HG02588 (cell line): ENCODE measurements around the gene GNG2.

Experiments
- ATAC-seq: cut with Tn5 transposase; IDR thresholded peaks from one replicate; pipeline ENCODE4 v1.9.1; 2021; ENCODE audit warnings: mild to moderate bottlenecking, moderate library complexity; ENCODE audit not compliant: unreplicated experiment

GNG2 gene

DNA sequence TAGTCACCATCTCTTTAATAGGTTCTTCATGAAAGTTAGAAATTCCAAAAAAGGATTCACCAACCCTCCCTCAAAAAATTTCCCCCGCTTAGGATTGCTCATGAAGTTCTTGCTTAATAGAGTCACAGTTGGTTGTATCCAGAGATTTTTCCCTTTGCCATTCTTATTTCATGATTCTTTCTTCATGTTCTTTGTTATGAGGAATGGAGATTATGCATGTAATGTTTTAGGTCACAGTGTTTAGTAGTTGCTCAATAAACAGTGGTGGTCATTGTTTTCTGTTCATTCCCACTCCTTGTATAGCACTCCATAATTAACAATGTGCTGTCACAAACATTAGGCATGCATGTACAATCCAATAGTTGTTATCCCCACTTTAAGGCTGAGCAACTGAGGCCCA lies 77.7 kb downstream of the GNG2 start:
- ATAC-seq = no peak

DNA sequence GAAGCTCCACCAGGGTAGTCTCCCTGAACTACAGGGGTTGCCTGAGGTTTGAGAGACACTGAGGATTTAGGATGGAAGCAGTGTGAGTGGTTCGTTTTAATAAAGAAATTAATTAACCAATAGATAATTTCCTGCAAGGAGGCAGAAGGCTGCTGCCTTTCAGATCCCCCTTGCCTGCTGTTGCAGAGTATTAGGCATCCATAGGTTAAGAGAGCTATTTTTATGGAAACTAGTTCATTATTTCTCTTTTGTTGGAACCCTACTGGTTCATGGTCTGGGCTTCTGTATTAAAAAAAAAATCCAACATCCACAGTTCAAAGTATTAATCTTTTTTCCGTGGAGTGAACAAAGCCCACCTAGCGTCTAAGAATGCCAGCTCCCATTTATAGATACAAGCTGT lies 78.4 kb downstream of the GNG2 start:
- ATAC-seq = no peak

DNA sequence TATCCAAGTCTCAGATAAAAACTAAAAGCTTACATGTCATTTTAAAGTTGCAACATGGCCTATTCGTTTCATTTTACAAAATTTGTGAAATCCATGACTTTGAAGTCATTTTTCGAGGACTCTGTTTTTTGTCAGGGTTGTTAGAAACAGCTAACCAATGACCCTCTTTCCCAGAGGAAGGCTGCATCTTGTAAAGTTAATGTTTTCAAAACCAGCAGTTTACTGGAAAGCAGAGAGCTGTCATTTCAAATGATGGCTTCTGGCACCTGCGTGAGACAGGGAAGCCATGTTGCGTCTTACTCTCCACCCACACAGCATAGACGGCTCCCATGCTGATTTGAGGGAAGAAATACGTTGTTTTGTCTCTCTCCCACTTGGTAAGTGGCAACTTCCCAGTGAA lies 78.8 kb downstream of the GNG2 start:
- ATAC-seq = no peak

GRCh38 chr14:51939755-51940301 lies 79.4 kb downstream of the GNG2 start:
- no peak for ATAC-seq

DNA sequence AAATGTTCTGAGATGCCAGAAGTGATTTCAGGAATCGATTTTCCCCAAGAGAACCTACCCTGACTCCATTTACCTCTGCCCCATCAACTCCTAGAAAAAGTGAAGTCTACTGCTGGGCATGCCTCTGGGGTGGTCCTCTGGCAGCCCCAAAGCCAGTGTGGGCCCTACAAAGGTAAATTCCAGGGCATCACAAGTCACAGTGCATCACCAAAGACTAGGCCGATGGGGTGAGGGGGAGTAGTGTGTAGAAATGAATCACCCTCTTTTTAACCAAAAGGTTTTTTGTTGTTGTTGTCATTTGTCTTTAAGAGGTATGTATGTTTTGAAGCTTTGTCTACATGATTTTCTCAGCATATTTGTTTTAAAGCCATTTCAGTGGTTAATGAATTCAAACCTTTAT lies 82.6 kb downstream of the GNG2 start:
- ATAC-seq = no peak

DNA sequence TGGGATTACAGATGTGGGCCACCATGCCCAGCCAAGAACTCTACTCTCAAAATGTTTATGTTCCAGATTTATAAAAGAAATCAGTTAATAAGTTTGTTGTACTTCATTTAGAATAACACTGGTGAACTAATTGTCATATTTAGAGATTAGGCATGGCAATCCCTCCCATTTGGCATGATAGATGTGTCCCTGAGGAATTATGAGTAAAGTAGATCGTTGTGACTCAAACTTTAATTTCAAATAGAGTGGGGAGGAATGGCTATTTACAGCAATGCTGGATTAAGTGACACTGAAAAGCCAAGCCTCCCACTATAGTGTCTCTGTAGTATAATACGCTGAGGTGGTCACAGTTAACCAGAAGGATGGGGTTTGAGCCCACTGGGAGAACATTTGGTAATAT lies 89.6 kb downstream of the GNG2 start:
- no peak for ATAC-seq

GRCh38 chr14:51951656-51952055 lies 91.2 kb downstream of the GNG2 start:
- ATAC-seq = no peak

DNA sequence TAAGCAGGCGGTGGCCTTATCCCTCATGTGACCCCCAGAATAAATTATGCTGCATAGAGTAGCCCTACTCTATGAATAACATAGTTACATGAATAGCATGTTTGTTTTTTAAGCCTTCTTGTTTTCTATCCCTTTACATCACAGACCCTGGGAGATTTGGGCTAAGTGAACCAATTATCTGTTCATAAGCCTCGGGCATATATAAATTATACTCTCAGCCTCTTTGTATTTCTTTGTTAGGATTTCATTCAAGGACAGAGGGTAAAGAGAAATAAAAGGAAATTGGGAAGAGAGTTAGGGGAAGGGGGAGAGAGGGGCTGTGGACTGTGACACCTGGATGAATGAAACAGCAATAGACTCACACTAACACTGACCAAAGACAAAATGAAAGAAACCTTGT lies 93.6 kb downstream of the GNG2 start:
- ATAC-seq = no peak

DNA sequence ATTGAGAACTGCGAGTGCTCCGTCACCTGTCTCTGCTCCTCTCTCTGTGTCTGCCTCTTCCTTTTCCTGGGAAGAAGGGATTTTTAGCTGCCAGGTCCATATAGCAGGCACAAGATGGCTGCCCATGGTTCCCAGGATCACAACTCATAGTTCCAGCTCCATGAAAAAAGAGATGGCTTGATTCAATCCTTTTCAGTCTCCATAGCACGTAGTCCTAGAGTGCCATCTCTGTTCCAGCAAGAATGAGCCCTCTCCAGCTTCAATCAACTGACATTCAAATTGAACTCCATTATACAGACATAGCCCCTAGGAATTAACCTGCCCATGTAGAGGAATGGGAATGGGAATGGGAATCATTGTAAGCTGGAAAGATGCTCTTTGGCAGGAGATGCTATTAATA lies 94.2 kb downstream of the GNG2 start:
- no peak for ATAC-seq

GRCh38 chr14:51957950-51958349 lies 97.5 kb downstream of the GNG2 start:
- ATAC-seq = no peak

DNA sequence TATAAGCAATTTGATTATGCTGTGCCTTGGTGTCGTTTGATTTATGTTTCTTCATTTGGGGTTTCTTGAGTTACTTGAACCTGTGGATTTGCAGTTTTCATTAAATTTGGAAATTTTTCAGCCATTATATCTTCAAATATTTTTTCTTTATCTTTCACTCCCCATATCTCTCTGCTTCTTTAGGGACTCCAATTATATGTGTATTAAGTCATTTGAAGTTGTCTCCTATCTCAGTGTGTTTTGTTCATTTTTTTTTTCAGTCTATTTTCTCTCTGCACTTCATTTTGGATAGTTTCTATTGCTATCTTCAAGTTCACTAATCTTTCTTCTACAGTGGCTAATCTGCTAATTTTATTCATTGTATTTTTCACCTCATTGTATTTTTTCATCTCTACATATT lies 99.5 kb downstream of the GNG2 start:
- ATAC-seq = no peak

GRCh38 chr14:51960866-51961265 lies 100.5 kb downstream of the GNG2 start:
- ATAC-seq = no peak

DNA sequence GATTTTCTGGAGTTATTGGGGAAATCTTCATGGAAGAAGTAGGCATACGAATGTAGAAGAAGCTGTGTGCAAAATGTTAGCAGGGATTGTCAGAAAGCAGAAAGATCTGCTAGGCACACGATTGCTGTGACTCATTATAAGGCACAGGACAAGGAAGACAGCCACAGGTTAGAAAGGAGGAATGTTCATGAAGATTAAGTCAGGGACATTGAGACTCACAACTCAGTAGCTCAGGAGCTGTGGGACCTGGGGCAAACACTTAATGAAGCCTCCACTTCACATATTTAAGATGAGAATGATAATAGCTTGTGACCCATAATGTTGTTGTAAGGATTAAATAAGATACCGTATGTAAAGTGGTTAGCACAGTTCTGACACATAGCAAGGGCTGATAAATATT lies 102.3 kb downstream of the GNG2 start:
- ATAC-seq = no peak

- ATAC-seq = no peak
Observed at GRCh38 chr14:51963286-51963685, 102.9 kb downstream of the GNG2 start.

- no peak for ATAC-seq
Observed at GRCh38 chr14:51967521-51967920, 107.1 kb downstream of the GNG2 start.

DNA sequence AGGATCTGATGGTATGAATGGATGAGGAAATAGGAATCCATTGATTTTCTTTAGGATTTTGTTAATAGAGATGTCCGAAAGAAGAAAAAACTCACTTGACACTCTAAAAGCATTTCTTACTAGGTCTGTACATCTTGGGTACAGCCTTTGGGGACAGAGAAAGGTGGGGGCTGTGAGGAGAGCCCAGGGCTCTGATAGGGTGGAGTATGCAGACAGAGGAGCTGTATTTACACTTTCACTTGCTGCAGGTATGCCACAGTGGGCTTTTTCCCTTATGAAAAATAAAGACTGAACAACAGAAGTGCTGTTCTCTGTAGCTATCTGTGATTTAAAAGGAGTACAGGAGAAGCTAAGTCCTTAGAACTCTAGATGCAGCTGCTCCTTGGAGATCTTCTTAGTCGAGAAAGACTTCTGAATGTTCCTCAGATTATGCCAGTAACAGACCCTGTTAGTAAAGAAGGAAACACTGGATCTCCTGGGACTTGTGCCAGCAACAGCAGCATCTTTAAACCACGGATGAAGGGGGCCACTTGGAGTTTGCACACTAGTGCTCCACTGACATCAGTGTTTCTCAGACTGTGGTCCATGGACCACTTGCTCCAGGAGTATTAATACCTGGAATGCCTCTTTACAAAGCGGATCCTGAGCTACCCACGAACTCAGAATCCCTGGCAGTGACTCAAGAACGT lies 109.6 kb downstream of the GNG2 start:
- no peak for ATAC-seq

DNA sequence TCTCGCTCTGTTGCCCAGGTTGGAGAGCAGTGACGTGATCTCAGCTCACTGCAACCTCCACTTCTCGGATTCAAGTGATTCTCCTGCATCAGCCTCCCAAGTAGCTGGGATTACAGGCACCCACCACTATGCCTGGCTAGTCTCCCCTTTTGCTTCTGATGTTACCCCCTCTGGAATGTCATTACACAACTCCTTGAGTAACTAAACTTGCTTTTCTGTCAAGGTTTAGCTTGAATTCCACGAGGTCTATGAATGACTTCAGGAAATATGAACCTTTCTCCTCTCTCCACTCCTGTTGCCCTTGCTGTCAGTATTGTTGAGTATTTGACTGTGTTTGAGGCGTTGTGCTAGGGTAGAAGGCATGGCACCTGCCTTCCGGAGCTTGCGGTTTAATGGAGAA lies 112.2 kb downstream of the GNG2 start:
- no peak for ATAC-seq

GRCh38 chr14:51977075-51977474 lies 116.7 kb downstream of the GNG2 start:
- ATAC-seq = no peak

DNA sequence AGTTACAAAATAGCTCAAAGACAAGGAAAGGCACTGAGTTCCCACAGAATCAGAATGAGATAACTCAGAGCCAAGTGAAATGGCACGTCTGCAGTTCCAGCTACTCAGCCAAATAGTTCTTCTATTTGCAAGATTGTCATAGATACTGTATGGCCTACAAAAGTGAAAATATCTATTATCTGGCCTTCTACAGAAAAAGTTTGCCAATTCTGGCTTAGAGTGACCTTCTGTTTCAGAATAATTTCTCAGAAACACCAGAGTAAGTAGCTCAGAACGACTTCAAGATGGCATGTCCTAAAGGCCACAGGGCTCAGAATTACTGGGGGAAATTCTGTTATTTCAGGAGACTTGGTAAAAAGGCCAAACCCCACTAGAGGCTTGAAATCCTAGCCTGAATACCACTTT lies 118.3 kb downstream of the GNG2 start:
- no peak for ATAC-seq

DNA sequence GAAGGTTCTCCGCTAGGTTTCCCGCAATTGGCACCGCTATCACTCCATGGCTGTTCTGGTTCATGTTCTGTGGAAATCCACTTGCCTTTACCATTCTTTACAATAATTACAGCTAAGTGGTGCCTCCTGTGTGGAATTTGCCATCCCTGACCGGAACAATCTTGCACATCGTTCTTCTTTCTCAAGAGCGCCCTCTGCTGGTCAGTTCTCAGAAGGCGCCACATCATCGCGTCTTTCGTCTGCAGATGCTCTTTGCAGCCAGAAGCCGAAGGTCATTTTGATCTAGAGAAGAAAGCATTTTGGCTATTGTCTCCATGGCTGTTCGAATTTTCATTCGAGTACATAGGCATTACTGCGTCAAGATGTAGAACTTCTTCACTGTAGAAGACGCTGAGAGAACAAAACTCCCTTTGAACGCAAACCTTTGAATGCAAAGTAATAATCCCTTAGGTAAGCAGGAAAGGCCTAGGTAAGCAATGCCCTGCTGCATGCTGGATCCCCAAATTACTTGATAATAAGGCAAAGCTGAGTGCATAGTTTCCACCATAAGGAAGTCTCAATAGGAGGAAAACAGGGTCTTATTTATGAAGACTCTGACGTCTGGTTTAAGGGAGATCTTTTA lies 118.8 kb downstream of the GNG2 start:
- peak; percentile 44 for ATAC-seq

- ATAC-seq = peak; percentile 60
Observed at GRCh38 chr14:51981218-51981854, 120.9 kb downstream of the GNG2 start.

DNA sequence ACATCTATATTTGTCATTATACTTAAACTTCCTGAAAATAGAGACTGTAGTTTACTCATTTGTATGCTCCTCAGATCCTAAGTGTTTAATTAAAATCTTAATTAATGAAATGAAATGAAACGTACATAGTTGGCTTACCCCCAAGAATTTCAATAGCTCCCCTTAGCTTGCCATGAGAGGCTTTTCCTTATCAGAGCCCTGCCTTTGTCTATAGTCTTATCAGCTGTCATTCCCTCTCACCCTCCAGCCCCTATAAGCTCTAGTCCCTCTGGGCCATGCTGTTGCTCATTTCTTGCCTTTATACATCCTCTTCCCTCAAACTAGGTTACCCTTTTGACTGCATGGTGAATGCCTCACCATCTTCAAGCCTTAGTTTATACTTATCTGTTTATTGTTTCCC lies 127.8 kb downstream of the GNG2 start:
- no peak for ATAC-seq
